Right atrium auricular region (tissue), 2 donors: ENCODE results near the gene OR10H2. TPM values are rescaled to one million over a fixed set of nuclear protein-coding genes. Genes with fewer than 3 reads are reported as not detected.
"Not testable (repeated sequence)": the region's sequence is repeated elsewhere in the genome, so short reads cannot be mapped to it uniquely, and the experiment has no call there.

Experiments
- DNase-seq: peaks from one replicate; pipeline ENCODE4 v3.0.0-alpha.2; 2019; ENCODE audit warnings: low spot score
- H3K27ac ChIP-seq, 2 donors: fragments of 200-600 bp; sonication (generic); 1 replicate in 1 of 2; 2 replicates in 1 of 2; pipeline ENCODE4 v1.5.1; 2016 to 2019
- H3K27me3 ChIP-seq, 2 donors: fragments of 200-600 bp; sonication (generic); one replicate each; pipeline versions ENCODE4 v1.5.1 to v1.6.0; 2017 to 2019
- H3K36me3 ChIP-seq: fragments of 200-600 bp; sonication (generic); one replicate; pipeline ENCODE4 v1.5.1; 2016
- H3K4me1 ChIP-seq, 2 donors: fragments of 200-600 bp; sonication (generic); one replicate each; pipeline versions ENCODE4 v1.5.1 to v1.6.0; 2017 to 2019
- H3K4me3 ChIP-seq, 2 donors: fragments of 200-600 bp; sonication (generic); 1 replicate in 1 of 2; 2 replicates in 1 of 2; pipeline ENCODE4 v1.5.1; 2017 to 2019; ENCODE audit warnings: mild to moderate bottlenecking in 1 of 2, moderate library complexity in 1 of 2
- H3K9me3 ChIP-seq, 2 donors: fragments of 200-600 bp; sonication (generic); one replicate each; pipeline ENCODE4 v1.5.1; 2019
- total RNA-seq, 2 donors: library from RNA; depleted of rRNA; stranded (reverse); fragments of >200 nt; gene quantifications; one replicate each; pipeline ENCODE4 v1.1.0, GENCODE V29; 2016
- TF ChIP-seq, protein P1 (sequence below), 2 donors: fragments of 200-600 bp; sonication (generic); IDR thresholded peaks; one replicate each; pipeline ENCODE4 v1.5.1; 2019; ENCODE audit warnings: antibody characterized with exemption in 2 of 2

Gene OR10H2
- not detected for total RNA-seq

- H3K27me3 ChIP-seq: no peaks in the 10 kb centered on the region
- DNase-seq: no peak
These were observed at the start of gene OR10H2 for GRCh38 chr19:15727724-15728123. Gene OR10H2, plus strand, starts transcription at chr19:15728024. Its CDS starts 20 bp downstream, at chr19:15728044.

GRCh38 chr19:15679089-15679488 is 48.7 kb upstream of the OR10H2 start:
- Histone ChIP-seq H3K27me3 (no peaks in the 10 kb centered on the region), H3K27ac (no peak overlapping the region), H3K36me3 (no peaks in the 10 kb centered on the region), H3K4me3 (no peak overlapping the region), H3K4me1 (no peaks in the 10 kb centered on the region), H3K9me3 (no peaks in the 10 kb centered on the region)
- DNase-seq: no peak
- TF ChIP-seq, protein P1, sequence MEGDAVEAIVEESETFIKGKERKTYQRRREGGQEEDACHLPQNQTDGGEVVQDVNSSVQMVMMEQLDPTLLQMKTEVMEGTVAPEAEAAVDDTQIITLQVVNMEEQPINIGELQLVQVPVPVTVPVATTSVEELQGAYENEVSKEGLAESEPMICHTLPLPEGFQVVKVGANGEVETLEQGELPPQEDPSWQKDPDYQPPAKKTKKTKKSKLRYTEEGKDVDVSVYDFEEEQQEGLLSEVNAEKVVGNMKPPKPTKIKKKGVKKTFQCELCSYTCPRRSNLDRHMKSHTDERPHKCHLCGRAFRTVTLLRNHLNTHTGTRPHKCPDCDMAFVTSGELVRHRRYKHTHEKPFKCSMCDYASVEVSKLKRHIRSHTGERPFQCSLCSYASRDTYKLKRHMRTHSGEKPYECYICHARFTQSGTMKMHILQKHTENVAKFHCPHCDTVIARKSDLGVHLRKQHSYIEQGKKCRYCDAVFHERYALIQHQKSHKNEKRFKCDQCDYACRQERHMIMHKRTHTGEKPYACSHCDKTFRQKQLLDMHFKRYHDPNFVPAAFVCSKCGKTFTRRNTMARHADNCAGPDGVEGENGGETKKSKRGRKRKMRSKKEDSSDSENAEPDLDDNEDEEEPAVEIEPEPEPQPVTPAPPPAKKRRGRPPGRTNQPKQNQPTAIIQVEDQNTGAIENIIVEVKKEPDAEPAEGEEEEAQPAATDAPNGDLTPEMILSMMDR (IDR thresholded peaks at IDR 0.05): no peak

More at GRCh38 chr19:15727724-15728123, at the start of gene OR10H2:
- H3K9me3 ChIP-seq: peaks cover 0 to 7% of the 10 kb centered on the region in 2 donors
- no peak within 1 kb of the TSS for H3K27ac ChIP-seq
- H3K4me3 ChIP-seq: no peak within 1 kb of the TSS
- no peaks in the 10 kb centered on the region for H3K36me3 ChIP-seq
- no peaks in the 10 kb centered on the region for H3K4me1 ChIP-seq
- TF ChIP-seq, protein P1 (IDR thresholded peaks at IDR 0.05): no peak

- H3K4me1 ChIP-seq, DNase-seq, H3K27ac ChIP-seq: not testable (repeated sequence)
These were observed 48.0 kb upstream of the OR10H2 start for GRCh38 chr19:15679865-15680264.

GRCh38 chr19:15680478-15681322 is 47.1 kb upstream of the OR10H2 start:
- TF ChIP-seq, protein P1 (IDR thresholded peaks at IDR 0.05): no peak
- H3K9me3 ChIP-seq: no peaks in the 10 kb centered on the region
- no peaks in the 10 kb centered on the region for H3K36me3 ChIP-seq

More at GRCh38 chr19:15679865-15680264, 48.0 kb upstream of the OR10H2 start:
- H3K36me3 ChIP-seq, H3K4me3 ChIP-seq, H3K27me3 ChIP-seq, H3K9me3 ChIP-seq: not testable (repeated sequence)

GRCh38 chr19:15683411-15683810 is 44.4 kb upstream of the OR10H2 start:
- H3K27ac ChIP-seq: no peak overlapping the region
- H3K9me3 ChIP-seq: peaks cover 3 to 12% of the 10 kb centered on the region in 2 donors
- no peak overlapping the region for H3K4me3 ChIP-seq
- no peaks in the 10 kb centered on the region for H3K36me3 ChIP-seq
- no peaks in the 10 kb centered on the region for H3K27me3 ChIP-seq
- DNase-seq: no peak
- H3K4me1 ChIP-seq: no peaks in the 10 kb centered on the region
- TF ChIP-seq, protein P1 (IDR thresholded peaks at IDR 0.05): no peak

More at GRCh38 chr19:15680478-15681322, 47.1 kb upstream of the OR10H2 start:
- H3K4me3 ChIP-seq: no peak overlapping the region
- no peak for DNase-seq
- no peaks in the 10 kb centered on the region for H3K4me1 ChIP-seq
- no peaks in the 10 kb centered on the region for H3K27me3 ChIP-seq
- H3K27ac ChIP-seq: no peak overlapping the region

- no peak overlapping the region for H3K4me3 ChIP-seq
- no peak for DNase-seq
- no peaks in the 10 kb centered on the region for H3K4me1 ChIP-seq
- no peaks in the 10 kb centered on the region for H3K27me3 ChIP-seq
- H3K27ac ChIP-seq: no peak overlapping the region
- peaks cover 3 to 25% of the 10 kb centered on the region in 2 donors for H3K9me3 ChIP-seq
- TF ChIP-seq, protein P1 (IDR thresholded peaks at IDR 0.05): no peak
- no peaks in the 10 kb centered on the region for H3K36me3 ChIP-seq
These were observed 43.0 kb upstream of the OR10H2 start for GRCh38 chr19:15684828-15685227.
